Adrenal gland (tissue), 5 donors: ENCODE results near the gene REL.

ENCODE experiments used
- POLR2A ChIP-seq, 2 donors: fragments of 450-650 bp; IDR thresholded peaks; one replicate each; pipeline ENCODE4 v1.6.1; 2017; ENCODE audit warnings: antibody characterized with exemption in 2 of 2, mild to moderate bottlenecking in 2 of 2, moderate library complexity in 1 of 2
- TF ChIP-seq, protein P1 (sequence below), 6 experiments: fragments of 450-650 bp in 4 of 6; fragments of 200-600 bp in 2 of 6; sonication (generic) in 1 of 6; IDR thresholded peaks; 1 replicate in 5 of 6; 2 replicates in 1 of 6; pipeline versions ENCODE4 v1.5.1 to v1.8.0; 2016 to 2021; ENCODE audit warnings: antibody characterized with exemption in 6 of 6, mild to moderate bottlenecking in 2 of 6, moderate library complexity in 1 of 6
- donor health status: DM: no; HTN: no; CAD: no.

DNA sequence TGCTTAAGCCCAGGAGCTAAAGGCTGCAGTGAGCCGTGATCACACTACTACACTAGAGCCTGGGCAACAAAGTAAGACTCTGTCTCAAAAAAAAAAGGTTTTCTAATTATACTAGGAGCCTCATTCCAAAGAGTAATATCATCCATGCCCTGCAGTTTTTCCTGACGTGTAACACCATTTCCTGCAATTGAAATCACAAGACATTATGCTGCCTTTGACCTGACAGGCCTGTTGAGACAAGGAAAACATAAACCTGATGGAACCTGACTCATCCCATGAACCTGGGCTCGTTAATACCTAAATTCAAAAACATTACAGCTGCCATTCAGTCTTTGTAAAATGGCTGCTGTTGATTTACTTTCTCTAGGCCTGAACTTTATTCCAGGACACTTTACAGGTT lies 77.4 kb downstream of the REL start:
- TF ChIP-seq, protein P1, sequence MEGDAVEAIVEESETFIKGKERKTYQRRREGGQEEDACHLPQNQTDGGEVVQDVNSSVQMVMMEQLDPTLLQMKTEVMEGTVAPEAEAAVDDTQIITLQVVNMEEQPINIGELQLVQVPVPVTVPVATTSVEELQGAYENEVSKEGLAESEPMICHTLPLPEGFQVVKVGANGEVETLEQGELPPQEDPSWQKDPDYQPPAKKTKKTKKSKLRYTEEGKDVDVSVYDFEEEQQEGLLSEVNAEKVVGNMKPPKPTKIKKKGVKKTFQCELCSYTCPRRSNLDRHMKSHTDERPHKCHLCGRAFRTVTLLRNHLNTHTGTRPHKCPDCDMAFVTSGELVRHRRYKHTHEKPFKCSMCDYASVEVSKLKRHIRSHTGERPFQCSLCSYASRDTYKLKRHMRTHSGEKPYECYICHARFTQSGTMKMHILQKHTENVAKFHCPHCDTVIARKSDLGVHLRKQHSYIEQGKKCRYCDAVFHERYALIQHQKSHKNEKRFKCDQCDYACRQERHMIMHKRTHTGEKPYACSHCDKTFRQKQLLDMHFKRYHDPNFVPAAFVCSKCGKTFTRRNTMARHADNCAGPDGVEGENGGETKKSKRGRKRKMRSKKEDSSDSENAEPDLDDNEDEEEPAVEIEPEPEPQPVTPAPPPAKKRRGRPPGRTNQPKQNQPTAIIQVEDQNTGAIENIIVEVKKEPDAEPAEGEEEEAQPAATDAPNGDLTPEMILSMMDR (IDR thresholded peaks at IDR 0.05): no peak
- TF ChIP-seq POLR2A (IDR thresholded peaks at IDR 0.05): no peak
